Testis (tissue), 3 donors: Measurements from ENCODE around the gene MOB3B. TPM values are rescaled to one million over a fixed set of nuclear protein-coding genes. Genes with fewer than 3 reads are reported as not detected.
"Not testable (repeated sequence)": the region's sequence is repeated elsewhere in the genome, so short reads cannot be mapped to it uniquely, and the experiment has no call there.

Experiments used
- DNase-seq: peaks from one replicate; pipeline ENCODE4 v3.0.0-alpha.2; 2019
- H3K27ac ChIP-seq, 2 donors: fragments of 200-600 bp; sonication (generic); one replicate each; pipeline ENCODE4 v1.5.1; 2019
- H3K27me3 ChIP-seq: fragments of 200-600 bp; sonication (generic); one replicate; pipeline ENCODE4 v1.5.1; 2019
- H3K36me3 ChIP-seq: fragments of 200-600 bp; sonication (generic); one replicate; pipeline ENCODE4 v1.5.1; 2017; ENCODE audit warnings: low read depth; ENCODE audit errors: missing control alignments
- H3K4me1 ChIP-seq: fragments of 200-600 bp; sonication (generic); one replicate; pipeline ENCODE4 v1.5.1; 2019
- H3K4me3 ChIP-seq, 2 donors: fragments of 200-600 bp; sonication (generic); one replicate each; pipeline ENCODE4 v1.5.1; 2017 to 2019
- H3K9me3 ChIP-seq: fragments of 200-600 bp; sonication (generic); one replicate; pipeline ENCODE4 v1.5.1; 2017
- CTCF ChIP-seq, 3 experiments: fragments of 450-650 bp in 2 of 3; fragments of 200-600 bp in 1 of 3; sonication (generic) in 1 of 3; IDR thresholded peaks; one replicate each; pipeline ENCODE4 v1.5.1; 2016 to 2019; ENCODE audit warnings: antibody characterized with exemption in 3 of 3, mild to moderate bottlenecking in 2 of 3, moderate library complexity in 1 of 3
- POLR2A ChIP-seq: fragments of 450-650 bp; IDR thresholded peaks from one replicate; pipeline ENCODE4 v1.6.1; 2017; ENCODE audit warnings: antibody characterized with exemption, mild to moderate bottlenecking, moderate library complexity
- WGBS, 2 donors: methylation state at CpG; one replicate each; pipeline ENCODE4 v1.1.5; 2018; 5-methylcytosine and 5-hydroxymethylcytosine counted together
- intact Hi-C: fragments of 100-400 bp; cut with DNase I; formaldehyde crosslinking; loops from one replicate; pipeline ENCODE4 v1.15.1; 2023; ENCODE audit warnings: low total_unique reads
- polyA plus RNA-seq: library from polyadenylated mRNA; stranded (reverse); fragments of 350-450 nt; fragmentation: Illumina TruSeq; extraction: RNeasy Lipid Tissue Mini Kit (QIAGEN cat#74804); gene quantifications from one replicate; pipeline ENCODE4 v1.2.3, GENCODE V29; 2014; ENCODE audit warnings: low read depth, low replicate concordance; ENCODE audit not compliant: insufficient read depth
- total RNA-seq, 2 donors: library from RNA; depleted of rRNA; stranded (reverse); fragments of >200 nt; gene quantifications; one replicate each; pipeline ENCODE4 v1.2.3, GENCODE V29; 2016

The MOB3B gene
- total and polyA plus RNA-seq, 3 donors from 2014 or later = 9.1 to 23.2 (median 17.5) TPM

GRCh38 chr9:27469550-27469949 is 60.1 kb downstream of the MOB3B start:
- no peak for DNase-seq
- no peak overlapping the region for H3K4me3 ChIP-seq
- H3K4me1 ChIP-seq = peaks cover 51% of the 10 kb centered on the region
- TF ChIP-seq POLR2A (no peak), CTCF (IDR thresholded peaks at IDR 0.05) (no peak)
- H3K9me3 ChIP-seq = no peaks in the 10 kb centered on the region
- H3K27me3 ChIP-seq = no peaks in the 10 kb centered on the region
- H3K27ac ChIP-seq = peak overlapping the region; percentile 32 to 62
- 86 to 90% methylated on average over 3 of the region's 3 CpGs for WGBS, 2 donors
- H3K36me3 ChIP-seq = no peaks in the 10 kb centered on the region
- intact Hi-C loops = no loop called here

GRCh38 chr9:27468462-27469110 is 61.0 kb downstream of the MOB3B start:
- Histone ChIP-seq H3K36me3 (no peaks in the 10 kb centered on the region), H3K27me3 (no peaks in the 10 kb centered on the region), H3K27ac (peak overlapping the region; percentile 32 to 62), H3K4me1 (peaks cover 43% of the 10 kb centered on the region), H3K4me3 (no peak overlapping the region), H3K9me3 (no peaks in the 10 kb centered on the region)
- peak; percentile 38 for DNase-seq
- intact Hi-C loops = no loop called here
- TF ChIP-seq POLR2A (no peak), CTCF (IDR thresholded peaks at IDR 0.05) (no peak)
- WGBS, 2 donors = 46 to 76% methylated on average over 5 of the region's 5 CpGs

GRCh38 chr9:27468000-27468399 is 61.6 kb downstream of the MOB3B start:
- no peaks in the 10 kb centered on the region for H3K27me3 ChIP-seq
- TF ChIP-seq CTCF (IDR thresholded peaks at IDR 0.05) (no peak), POLR2A (no peak)
- H3K36me3 ChIP-seq = no peaks in the 10 kb centered on the region
- H3K9me3 ChIP-seq = no peaks in the 10 kb centered on the region
- peaks cover 37% of the 10 kb centered on the region for H3K4me1 ChIP-seq
- H3K4me3 ChIP-seq = no peak overlapping the region
- peak overlapping the region in 1 of 2 donors; percentile 43 for H3K27ac ChIP-seq
- no peak for DNase-seq
- 86 to 92% methylated on average over 1 of the region's 1 CpG for WGBS, 2 donors
- intact Hi-C loops = no loop called here

- DNase-seq = no peak
- intact Hi-C loops = no loop called here
- no peaks in the 10 kb centered on the region for H3K9me3 ChIP-seq
- WGBS, 2 donors = 92 to 94% methylated on average over 4 of the region's 4 CpGs
- TF ChIP-seq POLR2A = no peak
- no peak for TF ChIP-seq CTCF (IDR thresholded peaks at IDR 0.05)
- H3K27me3 ChIP-seq = no peaks in the 10 kb centered on the region
- no peaks in the 10 kb centered on the region for H3K36me3 ChIP-seq
- no peak overlapping the region for H3K4me3 ChIP-seq
- H3K27ac ChIP-seq = peak overlapping the region; percentile 43
- peaks cover 33% of the 10 kb centered on the region for H3K4me1 ChIP-seq
Measured at GRCh38 chr9:27467486-27467885, 62.1 kb downstream of the MOB3B start.

- intact Hi-C loops, H3K27me3 ChIP-seq, H3K36me3 ChIP-seq, H3K9me3 ChIP-seq, DNase-seq, H3K4me3 ChIP-seq: not testable (repeated sequence)
- peaks cover 27% of the 10 kb centered on the region for H3K4me1 ChIP-seq
- 62 to 68% methylated on average over 6 of the region's 6 CpGs for WGBS, 2 donors
- peak overlapping the region in 1 of 2 donors; percentile 43 for H3K27ac ChIP-seq
Measured at GRCh38 chr9:27466516-27466915, 63.1 kb downstream of the MOB3B start.

GRCh38 chr9:27464950-27465349 is 64.7 kb downstream of the MOB3B start:
- H3K27me3 ChIP-seq, intact Hi-C loops, H3K4me3 ChIP-seq, H3K36me3 ChIP-seq, H3K9me3 ChIP-seq, DNase-seq, H3K27ac ChIP-seq: not testable (repeated sequence)
- 97 to 98% methylated on average over 3 of the region's 3 CpGs for WGBS, 2 donors
- peaks cover 26% of the 10 kb centered on the region for H3K4me1 ChIP-seq
